ENCODE results near the gene ZNF516.

ZNF516 gene

GRCh38 chr18:76487782-76488181, 7.3 kb downstream of the ZNF516 start:
- no peak for TF ChIP-seq FOXP2 (optimal IDR thresholded peaks at IDR 0.05; ENCODE audit: borderline replicate concordance, extremely low read depth, extremely low read length, insufficient read depth)
- TF ChIP-seq REST (IDR thresholded peaks at IDR 0.05; ENCODE audit: insufficient read depth in 1 of 2, low read depth in 2 of 2, low read length in 2 of 2), result no peak
- no peak for TF ChIP-seq POLR2AphosphoS5 (IDR thresholded peaks at IDR 0.05; ENCODE audit: low read depth, low read length)
- TF ChIP-seq TAF1 (IDR thresholded peaks at IDR 0.05; ENCODE audit: borderline replicate concordance, insufficient read depth, low read length), result no peak
- TF ChIP-seq SIN3A (IDR thresholded peaks at IDR 0.05; ENCODE audit: borderline replicate concordance, insufficient read depth, low read length), result no peak

- TF ChIP-seq REST (IDR thresholded peaks at IDR 0.05; ENCODE audit: insufficient read depth in 1 of 2, low read depth in 2 of 2, low read length in 2 of 2), result no peak
- no peak for TF ChIP-seq FOXP2 (optimal IDR thresholded peaks at IDR 0.05; ENCODE audit: borderline replicate concordance, extremely low read depth, extremely low read length, insufficient read depth)
- TF ChIP-seq POLR2AphosphoS5 (IDR thresholded peaks at IDR 0.05; ENCODE audit: low read depth, low read length), result no peak
- no peak for TF ChIP-seq TAF1 (IDR thresholded peaks at IDR 0.05; ENCODE audit: borderline replicate concordance, insufficient read depth, low read length)
Measured at GRCh38 chr18:76487070-76487469, 8.0 kb downstream of the ZNF516 start.

GRCh38 chr18:76486574-76486973, 8.5 kb downstream of the ZNF516 start:
- TF ChIP-seq SIN3A (IDR thresholded peaks at IDR 0.05; ENCODE audit: borderline replicate concordance, insufficient read depth, low read length), result no peak
- TF ChIP-seq REST (IDR thresholded peaks at IDR 0.05; ENCODE audit: insufficient read depth in 1 of 2, low read depth in 2 of 2, low read length in 2 of 2), result no peak
- no peak for TF ChIP-seq POLR2AphosphoS5 (IDR thresholded peaks at IDR 0.05; ENCODE audit: low read depth, low read length)
- no peak for TF ChIP-seq TAF1 (IDR thresholded peaks at IDR 0.05; ENCODE audit: borderline replicate concordance, insufficient read depth, low read length)
- no peak for TF ChIP-seq FOXP2 (optimal IDR thresholded peaks at IDR 0.05; ENCODE audit: borderline replicate concordance, extremely low read depth, extremely low read length, insufficient read depth)

- TF ChIP-seq FOXP2 (optimal IDR thresholded peaks at IDR 0.05; ENCODE audit: borderline replicate concordance, extremely low read depth, extremely low read length, insufficient read depth), result no peak
- no peak for TF ChIP-seq POLR2AphosphoS5 (IDR thresholded peaks at IDR 0.05; ENCODE audit: low read depth, low read length)
- no peak for TF ChIP-seq REST (IDR thresholded peaks at IDR 0.05; ENCODE audit: insufficient read depth in 1 of 2, low read depth in 2 of 2, low read length in 2 of 2)
- TF ChIP-seq TAF1 (IDR thresholded peaks at IDR 0.05; ENCODE audit: borderline replicate concordance, insufficient read depth, low read length), result no peak
- no peak for TF ChIP-seq SIN3A (IDR thresholded peaks at IDR 0.05; ENCODE audit: borderline replicate concordance, insufficient read depth, low read length)
Measured at GRCh38 chr18:76486038-76486437, 9.0 kb downstream of the ZNF516 start.
